Colonic mucosa (tissue), 4 donors: Measurements from ENCODE around the gene DNAH10. TPM values are rescaled to one million over a fixed set of nuclear protein-coding genes. Genes with fewer than 3 reads are reported as not detected.

Experiments used
- DNase-seq: peaks from one replicate; pipeline ENCODE4 v3.0.0-alpha.2; 2020
- H3K27ac ChIP-seq: fragments of 200-600 bp; one replicate; pipeline ENCODE4 v1.8.0; 2021
- H3K27me3 ChIP-seq: fragments of 200-600 bp; one replicate; pipeline ENCODE4 v1.8.0; 2021
- H3K36me3 ChIP-seq: fragments of 200-600 bp; one replicate; pipeline ENCODE4 v1.8.0; 2021
- H3K4me1 ChIP-seq: fragments of 200-600 bp; one replicate; pipeline ENCODE4 v1.8.0; 2021; ENCODE audit warnings: mild to moderate bottlenecking
- H3K4me3 ChIP-seq: fragments of 200-600 bp; one replicate; pipeline ENCODE4 v1.8.0; 2021
- H3K9ac ChIP-seq, 2 donors: one replicate each; pipeline ENCODE4 v1.7.0; 2013; ENCODE audit warnings: control low read depth in 2 of 2, low read depth in 2 of 2, low read length in 2 of 2
- H3K9me3 ChIP-seq: fragments of 200-600 bp; one replicate; pipeline ENCODE4 v1.8.0; 2021
- CTCF ChIP-seq: fragments of 200-600 bp; IDR thresholded peaks from one replicate; pipeline ENCODE4 v1.8.0; 2022; ENCODE audit warnings: antibody characterized with exemption, mild to moderate bottlenecking
- intact Hi-C: fragments of 100-400 bp; cut with DNase I; formaldehyde crosslinking; loops from one replicate; pipeline ENCODE4 v1.14.1; 2022
- total RNA-seq, 2 donors: library from RNA; stranded (reverse); fragmentation: NEBNext Ultra II Directional in 1 of 2; extraction: Animal tissue kit (Norgen Biotek cat#: 25700) in 1 of 2; gene quantifications; one replicate each; pipeline ENCODE4 v1.2.1, GENCODE V29; 2021
- donor health status: healthy.
- donor health status: DM: no; HTN: no; CAD: no.
- donor health status: DM: no; HTN: no; CAD: no.

Gene DNAH10
- total RNA-seq, 2 donors from 2014 or later: 0.32 to 0.35 TPM

- Histone ChIP-seq H3K9me3 (no peaks in the 10 kb centered on the region), H3K27ac (no peak overlapping the region), H3K4me1 (no peaks in the 10 kb centered on the region), H3K27me3 (no peaks in the 10 kb centered on the region), H3K9ac (no peak overlapping the region), H3K36me3 (no peaks in the 10 kb centered on the region), H3K4me3 (no peak overlapping the region)
- no peak for TF ChIP-seq CTCF
- no peak for DNase-seq
- intact Hi-C loops: no loop called here
Observed at GRCh38 chr12:123979566-123979965, 217.5 kb downstream of the DNAH10 start.

GRCh38 chr12:123982269-123982668 lies 220.2 kb downstream of the DNAH10 start:
- intact Hi-C loops: no loop called here
- no peak for DNase-seq
- no peak overlapping the region for H3K4me3 ChIP-seq
- H3K4me1 ChIP-seq: no peaks in the 10 kb centered on the region
- no peak for TF ChIP-seq CTCF
- no peaks in the 10 kb centered on the region for H3K27me3 ChIP-seq
- H3K9ac ChIP-seq: no peak overlapping the region
- H3K36me3 ChIP-seq: no peaks in the 10 kb centered on the region
- H3K9me3 ChIP-seq: no peaks in the 10 kb centered on the region
- no peak overlapping the region for H3K27ac ChIP-seq

GRCh38 chr12:123983822-123984485 lies 221.9 kb downstream of the DNAH10 start:
- H3K27me3 ChIP-seq: no peaks in the 10 kb centered on the region
- peak; percentile 38 for TF ChIP-seq CTCF
- H3K27ac ChIP-seq: no peak overlapping the region
- no peak overlapping the region for H3K4me3 ChIP-seq
- DNase-seq: peak; percentile 47
- H3K9me3 ChIP-seq: no peaks in the 10 kb centered on the region
- no peaks in the 10 kb centered on the region for H3K36me3 ChIP-seq
- no peak overlapping the region for H3K9ac ChIP-seq
- H3K4me1 ChIP-seq: no peaks in the 10 kb centered on the region
- intact Hi-C loops: loop anchor here (2.0 kb wide), 1 partner anchor 79 kb away; no protein-coding TSS in a partner anchor

GRCh38 chr12:123984903-123985302 lies 222.8 kb downstream of the DNAH10 start:
- Histone ChIP-seq H3K4me1 (no peaks in the 10 kb centered on the region), H3K27ac (no peak overlapping the region), H3K9me3 (no peaks in the 10 kb centered on the region), H3K9ac (no peak overlapping the region), H3K27me3 (no peaks in the 10 kb centered on the region), H3K4me3 (no peak overlapping the region), H3K36me3 (no peaks in the 10 kb centered on the region)
- TF ChIP-seq CTCF: no peak
- no peak for DNase-seq
- intact Hi-C loops: loop anchor here (2.0 kb wide), 1 partner anchor 80 kb away; no protein-coding TSS in a partner anchor

Other genes with a start within 250 kb of the DNAH10 start
- gene RILPL1, start 228.6 kb upstream of the DNAH10 start, total RNA-seq: 1 to 10 TPM; 2.6 to 5.0 TPM
- 100 to 1,000 TPM; 297 to 381 TPM for gene TMED2, start 177.7 kb upstream of the DNAH10 start, total RNA-seq
- gene DDX55, start 160.2 kb upstream of the DNAH10 start, total RNA-seq: 10 to 100 TPM in 1 of 2 donors, 1 to 10 TPM in 1; 8.1 to 19.7 TPM
- gene EIF2B1, start 128.6 kb upstream of the DNAH10 start, total RNA-seq: 10 to 100 TPM; 37.3 to 55.4 TPM
- gene GTF2H3, start 128.5 kb upstream of the DNAH10 start, total RNA-seq: 10 to 100 TPM; 22.1 to 27.3 TPM
- 1 to 10 TPM; 6.1 to 7.3 TPM for gene TCTN2, start 91.2 kb upstream of the DNAH10 start, total RNA-seq
- 10 to 100 TPM; 26.1 to 36.5 TPM for gene ATP6V0A2, start 49.9 kb upstream of the DNAH10 start, total RNA-seq
- 10 to 100 TPM in 1 of 2 donors, 1 to 10 TPM in 1; 9.6 to 19.5 TPM for gene CCDC92, start 210.5 kb downstream of the DNAH10 start, total RNA-seq
- gene ZNF664, start 210.9 kb downstream of the DNAH10 start, total RNA-seq: 100 to 1,000 TPM; 124 TPM